Fibroblast of pulmonary artery (primary cell): ENCODE measurements around the gene CMSS1.

Experiments used
- DNase-seq: peaks from one replicate; pipeline ENCODE4 v3.0.0-alpha.2; 2010; ENCODE audit warnings: low read depth
- H3K4me3 ChIP-seq: replicated peaks from 2 replicates; pipeline ENCODE4 v1.5.1; 2011; ENCODE audit warnings: low read depth, mild to moderate bottlenecking, control low read depth, low read length, moderate library complexity
- CTCF ChIP-seq: IDR thresholded peaks from 2 replicates; pipeline ENCODE4 v1.5.1; 2011; ENCODE audit warnings: mild to moderate bottlenecking, control low read depth, low read length, inconsistent platforms; ENCODE audit errors: missing control alignments

CMSS1 gene

DNA sequence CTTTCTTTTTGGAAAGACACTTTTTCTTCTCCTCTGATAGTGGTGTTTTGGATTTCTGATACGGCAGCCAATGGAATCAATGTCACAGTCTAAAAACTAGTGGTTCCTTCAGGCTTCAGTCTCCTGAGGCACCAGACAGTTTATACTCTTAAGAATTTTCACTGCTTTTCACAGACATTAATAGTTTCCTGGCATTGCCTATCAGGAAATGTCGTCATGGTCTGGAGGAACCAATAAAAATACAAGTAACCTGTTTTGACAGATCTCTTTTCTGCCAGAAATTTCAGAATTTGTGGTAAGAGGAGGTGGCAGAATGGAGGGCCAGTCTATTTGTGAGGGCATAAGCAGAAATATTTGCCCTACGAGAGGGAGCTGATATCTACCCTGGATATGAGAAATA lies 251.8 kb downstream of the CMSS1 start:
- no peak for TF ChIP-seq CTCF
- no peak for DNase-seq
- H3K4me3 ChIP-seq, result no peak overlapping the region

DNA sequence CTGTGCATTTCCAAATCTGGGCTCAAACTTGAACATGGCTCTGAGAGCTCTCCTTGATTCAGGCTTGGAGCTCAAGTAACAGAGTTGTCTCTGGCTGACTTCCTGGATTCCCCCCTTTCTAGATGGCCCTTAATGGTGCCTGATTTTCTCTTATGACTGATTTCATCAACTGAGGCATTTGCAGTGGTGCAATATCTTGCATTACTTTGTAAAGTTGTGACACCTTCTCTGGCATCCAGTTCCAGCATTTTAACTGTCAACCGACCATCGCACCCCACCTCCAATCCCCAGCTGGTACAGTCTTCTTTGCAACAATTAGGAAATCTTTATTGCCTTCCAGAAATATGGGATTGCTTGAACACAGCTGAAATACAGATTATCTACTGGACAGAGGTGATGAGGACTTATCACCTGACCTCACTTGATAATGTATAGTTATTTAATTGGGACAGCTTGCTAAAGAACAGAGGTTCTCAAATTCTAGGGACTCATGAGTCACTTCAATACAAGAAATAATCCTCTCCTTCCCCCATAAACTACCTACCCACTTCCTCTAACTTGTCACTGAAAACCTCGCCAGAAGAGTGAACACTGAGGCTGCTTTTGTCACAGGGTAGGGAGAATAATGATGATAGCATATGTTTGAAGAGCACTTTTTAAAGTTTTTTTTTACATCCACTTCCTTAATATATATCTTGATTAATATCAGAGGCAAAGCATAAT lies 254.8 kb downstream of the CMSS1 start:
- TF ChIP-seq CTCF, result no peak
- H3K4me3 ChIP-seq, result no peak overlapping the region
- DNase-seq, result no peak

DNA sequence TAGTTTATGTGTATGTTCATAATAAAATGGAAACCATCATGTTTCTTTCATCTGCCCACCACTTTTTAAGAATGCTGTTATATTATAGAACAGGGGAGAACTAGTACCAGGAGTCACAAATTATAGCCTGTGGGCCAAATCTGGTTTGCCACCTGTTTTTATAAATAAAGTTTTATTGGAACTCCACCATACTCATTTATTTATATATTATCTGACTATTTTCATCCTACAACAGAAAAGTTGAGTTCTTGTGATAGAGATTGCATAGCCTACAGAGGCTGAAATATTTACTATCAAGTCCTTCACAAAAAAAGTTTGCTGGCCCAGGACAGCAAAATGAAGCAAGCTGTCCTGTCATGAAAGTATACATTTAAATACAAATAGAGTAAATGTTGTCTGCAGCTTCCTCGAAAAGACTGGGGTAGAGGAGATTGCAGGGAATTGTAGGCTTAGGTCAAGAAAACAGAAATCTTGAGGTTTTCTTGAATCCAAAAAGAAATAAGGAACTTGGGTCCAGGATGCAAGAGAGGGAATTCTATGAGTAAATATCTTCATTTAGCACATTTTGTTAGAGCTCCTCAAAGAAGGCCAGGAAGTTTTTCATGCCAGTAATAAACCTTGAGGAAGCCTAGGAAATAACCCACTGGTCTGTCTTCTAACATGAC lies 255.5 kb downstream of the CMSS1 start:
- TF ChIP-seq CTCF, result no peak
- no peak for DNase-seq
- no peak overlapping the region for H3K4me3 ChIP-seq

DNA sequence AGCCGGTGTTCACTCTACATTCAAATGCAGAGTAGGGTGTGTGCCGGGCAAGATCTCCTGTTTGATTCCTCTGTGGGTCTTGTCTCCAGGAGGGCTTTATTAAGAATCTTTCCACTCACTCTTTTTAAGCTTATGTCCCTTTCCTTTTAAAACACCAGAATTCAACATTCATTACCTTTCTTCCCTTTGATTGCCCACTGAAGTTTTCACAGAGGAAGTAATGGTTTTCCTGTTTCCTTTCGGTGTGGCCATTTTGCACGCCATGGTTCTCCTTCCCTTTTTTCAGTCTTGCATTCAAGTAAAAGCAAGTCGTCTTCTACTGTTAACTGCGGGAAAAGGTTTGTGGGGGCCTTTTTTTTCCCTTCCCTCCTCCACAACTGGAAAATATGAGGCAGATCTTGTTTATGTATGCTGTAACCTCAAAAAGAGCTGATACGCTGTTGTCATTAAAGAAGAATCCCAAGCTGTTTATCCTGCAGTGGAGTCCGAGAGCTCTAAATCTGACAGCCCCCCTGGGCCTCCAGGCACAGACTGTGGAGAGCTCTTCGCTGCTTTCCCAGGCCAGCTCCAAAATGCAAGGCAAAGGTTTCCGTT lies 256.1 kb downstream of the CMSS1 start:
- no peak for TF ChIP-seq CTCF
- no peak overlapping the region for H3K4me3 ChIP-seq
- DNase-seq, result peak; percentile 55

- DNase-seq, result no peak
- no peak for TF ChIP-seq CTCF
- H3K4me3 ChIP-seq, result no peak overlapping the region
These were observed 257.5 kb downstream of the CMSS1 start for GRCh38 chr3:100075196-100075595.

- no peak overlapping the region for H3K4me3 ChIP-seq
- TF ChIP-seq CTCF, result no peak
- DNase-seq, result no peak
These were observed 258.4 kb downstream of the CMSS1 start for GRCh38 chr3:100075851-100076730.
